ENCODE data around the gene RPS21. TPM values are rescaled to one million over a fixed set of nuclear protein-coding genes. Genes with fewer than 3 reads are reported as not detected.

The RPS21 gene
- total and polyA plus RNA-seq, 4 donors: 222 to 4,827 (median 2,651) TPM

GRCh38 chr20:62433658-62434497, 47.0 kb downstream of the RPS21 start:
- no peaks in the 10 kb centered on the region for H3K36me3 ChIP-seq (ENCODE audit: control insufficient read depth in 4 of 4, insufficient read depth in 4 of 4, low read length in 4 of 4)
- 37 to 38% methylated on average over 32 of the region's 32 CpGs for WGBS, 2 donors
- H3K27me3 ChIP-seq (ENCODE audit: control insufficient read depth in 3 of 3, insufficient read depth in 3 of 3, low read length in 2 of 3): no peaks in the 10 kb centered on the region
- no peak overlapping the region for H3K27ac ChIP-seq (ENCODE audit: low read depth in 1 of 2, low read length in 1 of 2)
- no peak overlapping the region for H3K4me3 ChIP-seq
- DNase-seq (peak; percentile 90 to 93 (median 92)), ATAC-seq (ENCODE audit: insufficient read depth, low FRiP score) (no peak)
- H3K4me1 ChIP-seq (ENCODE audit: control insufficient read depth in 5 of 5, insufficient read depth in 5 of 5, low read length in 5 of 5): peaks cover 0 to 81% (median 40%) of the 10 kb centered on the region in 5 donors
- no peak for TF ChIP-seq CTCF (IDR thresholded peaks at IDR 0.05; ENCODE audit: control extremely low read depth, extremely low read depth)
- no peak overlapping the region for H3K9ac ChIP-seq (ENCODE audit: insufficient read depth in 1 of 2, low read length in 2 of 2)
- peaks cover 0 to 2% (median 0%) of the 10 kb centered on the region in 4 donors for H3K9me3 ChIP-seq (ENCODE audit: control insufficient read depth in 4 of 4, insufficient read depth in 3 of 4, low read length in 3 of 4)

GRCh38 chr20:62436692-62437091, 49.8 kb downstream of the RPS21 start:
- Histone ChIP-seq H3K4me3 (no peak overlapping the region), H3K4me1 (ENCODE audit: control insufficient read depth in 5 of 5, insufficient read depth in 5 of 5, low read length in 5 of 5) (peaks cover 0 to 67% (median 33%) of the 10 kb centered on the region in 5 donors)

GRCh38 chr20:62437496-62437895, 50.6 kb downstream of the RPS21 start:
- Histone ChIP-seq H3K9ac (ENCODE audit: insufficient read depth in 1 of 2, low read length in 2 of 2) (no peak overlapping the region), H3K27me3 (ENCODE audit: control insufficient read depth in 3 of 3, insufficient read depth in 3 of 3, low read length in 2 of 3) (no peaks in the 10 kb centered on the region), H3K4me3 (no peak overlapping the region), H3K36me3 (ENCODE audit: control insufficient read depth in 4 of 4, insufficient read depth in 4 of 4, low read length in 4 of 4) (no peaks in the 10 kb centered on the region), H3K9me3 (ENCODE audit: control insufficient read depth in 4 of 4, insufficient read depth in 3 of 4, low read length in 3 of 4) (no peaks in the 10 kb centered on the region), H3K27ac (ENCODE audit: low read depth in 1 of 2, low read length in 1 of 2) (no peak overlapping the region), H3K4me1 (ENCODE audit: control insufficient read depth in 5 of 5, insufficient read depth in 5 of 5, low read length in 5 of 5) (peaks cover 0 to 67% (median 31%) of the 10 kb centered on the region in 5 donors)
- ATAC-seq (ENCODE audit: insufficient read depth, low FRiP score): no peak
- peak; percentile 80 to 92 (median 92) for DNase-seq
- WGBS, 2 donors: 54 to 71% methylated on average over 12 of the region's 12 CpGs
- TF ChIP-seq CTCF (IDR thresholded peaks at IDR 0.05; ENCODE audit: control extremely low read depth, extremely low read depth): no peak

More at GRCh38 chr20:62436692-62437091, 49.8 kb downstream of the RPS21 start:
- Histone ChIP-seq H3K27ac (ENCODE audit: low read depth in 1 of 2, low read length in 1 of 2) (no peak overlapping the region), H3K27me3 (ENCODE audit: control insufficient read depth in 3 of 3, insufficient read depth in 3 of 3, low read length in 2 of 3) (no peaks in the 10 kb centered on the region), H3K9me3 (ENCODE audit: control insufficient read depth in 4 of 4, insufficient read depth in 3 of 4, low read length in 3 of 4) (no peaks in the 10 kb centered on the region), H3K36me3 (ENCODE audit: control insufficient read depth in 4 of 4, insufficient read depth in 4 of 4, low read length in 4 of 4) (no peaks in the 10 kb centered on the region), H3K9ac (ENCODE audit: insufficient read depth in 1 of 2, low read length in 2 of 2) (no peak overlapping the region)
- 84 to 86% methylated on average over 3 of the region's 3 CpGs for WGBS, 2 donors
- DNase-seq (no peak), ATAC-seq (ENCODE audit: insufficient read depth, low FRiP score) (no peak)
- TF ChIP-seq CTCF (IDR thresholded peaks at IDR 0.05; ENCODE audit: control extremely low read depth, extremely low read depth): no peak
